LoVo (cell line): ENCODE measurements around the gene CFHR4.
"Not testable (repeated sequence)": the region's sequence is repeated elsewhere in the genome, so short reads cannot be mapped to it uniquely, and the experiment has no call there.

Experiments used
- DNase-seq: peaks from one replicate; pipeline ENCODE4 v3.0.0-alpha.2; 2016; ENCODE audit warnings: low spot score

CFHR4 gene

GRCh38 chr1:196941474-196941873 is 53.6 kb downstream of the CFHR4 start:
- not testable (repeated sequence) for DNase-seq

GRCh38 chr1:196943568-196943967 is 55.7 kb downstream of the CFHR4 start, which contains the start of gene CFHR2:
Gene CFHR2 (plus strand): TSS chr1:196943738. CDS start chr1:196943881, 143 bp downstream.
- not testable (repeated sequence) for DNase-seq

- DNase-seq, result no peak
Measured at GRCh38 chr1:196951711-196952394, 64.0 kb downstream of the CFHR4 start.

- no peak for DNase-seq
Measured at GRCh38 chr1:196954778-196955177, 66.9 kb downstream of the CFHR4 start.

GRCh38 chr1:196955926-196956325 is 68.1 kb downstream of the CFHR4 start:
- DNase-seq, result no peak

- DNase-seq, result no peak
Measured at GRCh38 chr1:196960854-196961253, 73.0 kb downstream of the CFHR4 start.
